ENCODE measurements around the gene BICDL1. TPM values are rescaled to one million over a fixed set of nuclear protein-coding genes. Genes with fewer than 3 reads are reported as not detected.

BICDL1 gene
- total RNA-seq, 1 donor from 2014 or later, result 71.2 TPM

DNA sequence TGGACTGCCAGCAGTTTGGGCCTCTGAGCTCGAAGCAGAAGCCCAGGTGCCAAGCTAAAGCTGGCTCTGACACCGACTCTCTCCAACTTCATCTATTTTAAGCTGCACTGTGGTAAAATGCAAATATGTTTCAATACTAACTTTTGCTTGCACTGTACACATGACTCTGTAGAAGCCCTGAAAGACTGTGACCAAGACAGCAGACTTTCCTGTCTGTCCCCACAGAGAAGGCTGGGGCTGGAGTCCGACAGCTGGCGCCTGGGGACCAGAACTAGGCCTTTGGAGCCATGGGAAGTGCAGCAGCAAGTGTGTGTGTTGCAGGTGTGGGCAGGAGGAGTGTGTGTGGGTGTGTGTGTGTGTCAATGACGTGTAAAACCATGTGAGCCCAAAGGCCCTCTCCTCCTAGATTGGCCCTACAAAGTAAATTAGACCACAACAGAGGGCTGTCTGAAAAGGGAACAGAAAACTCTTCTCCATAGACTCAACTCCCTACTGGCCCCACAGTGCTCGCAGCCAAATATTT is 143.9 kb downstream of the BICDL1 start:
- TF ChIP-seq POLR2A (IDR thresholded peaks at IDR 0.05), result no peak
- TF ChIP-seq, protein P1, sequence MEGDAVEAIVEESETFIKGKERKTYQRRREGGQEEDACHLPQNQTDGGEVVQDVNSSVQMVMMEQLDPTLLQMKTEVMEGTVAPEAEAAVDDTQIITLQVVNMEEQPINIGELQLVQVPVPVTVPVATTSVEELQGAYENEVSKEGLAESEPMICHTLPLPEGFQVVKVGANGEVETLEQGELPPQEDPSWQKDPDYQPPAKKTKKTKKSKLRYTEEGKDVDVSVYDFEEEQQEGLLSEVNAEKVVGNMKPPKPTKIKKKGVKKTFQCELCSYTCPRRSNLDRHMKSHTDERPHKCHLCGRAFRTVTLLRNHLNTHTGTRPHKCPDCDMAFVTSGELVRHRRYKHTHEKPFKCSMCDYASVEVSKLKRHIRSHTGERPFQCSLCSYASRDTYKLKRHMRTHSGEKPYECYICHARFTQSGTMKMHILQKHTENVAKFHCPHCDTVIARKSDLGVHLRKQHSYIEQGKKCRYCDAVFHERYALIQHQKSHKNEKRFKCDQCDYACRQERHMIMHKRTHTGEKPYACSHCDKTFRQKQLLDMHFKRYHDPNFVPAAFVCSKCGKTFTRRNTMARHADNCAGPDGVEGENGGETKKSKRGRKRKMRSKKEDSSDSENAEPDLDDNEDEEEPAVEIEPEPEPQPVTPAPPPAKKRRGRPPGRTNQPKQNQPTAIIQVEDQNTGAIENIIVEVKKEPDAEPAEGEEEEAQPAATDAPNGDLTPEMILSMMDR (IDR thresholded peaks at IDR 0.05), result no peak
- no peak for TF ChIP-seq POLR2AphosphoS5 (IDR thresholded peaks at IDR 0.05; ENCODE audit: insufficient read depth in 1 of 2, low read depth in 1 of 2)
- peaks cover 9 to 99% of the 10 kb centered on the region in 2 donors for H3K36me3 ChIP-seq
- no peak overlapping the region for H3K4me3 ChIP-seq
- H3K27ac ChIP-seq, result no peak overlapping the region
- H3K4me1 ChIP-seq, result no peaks in the 10 kb centered on the region
- DNase-seq (ENCODE audit: extremely low spot score in 2 of 2), result no peak
- H3K27me3 ChIP-seq, result no peaks in the 10 kb centered on the region
- intact Hi-C loops (cut with DNase I), result no loop called here
- no peaks in the 10 kb centered on the region for H3K9me3 ChIP-seq

DNA sequence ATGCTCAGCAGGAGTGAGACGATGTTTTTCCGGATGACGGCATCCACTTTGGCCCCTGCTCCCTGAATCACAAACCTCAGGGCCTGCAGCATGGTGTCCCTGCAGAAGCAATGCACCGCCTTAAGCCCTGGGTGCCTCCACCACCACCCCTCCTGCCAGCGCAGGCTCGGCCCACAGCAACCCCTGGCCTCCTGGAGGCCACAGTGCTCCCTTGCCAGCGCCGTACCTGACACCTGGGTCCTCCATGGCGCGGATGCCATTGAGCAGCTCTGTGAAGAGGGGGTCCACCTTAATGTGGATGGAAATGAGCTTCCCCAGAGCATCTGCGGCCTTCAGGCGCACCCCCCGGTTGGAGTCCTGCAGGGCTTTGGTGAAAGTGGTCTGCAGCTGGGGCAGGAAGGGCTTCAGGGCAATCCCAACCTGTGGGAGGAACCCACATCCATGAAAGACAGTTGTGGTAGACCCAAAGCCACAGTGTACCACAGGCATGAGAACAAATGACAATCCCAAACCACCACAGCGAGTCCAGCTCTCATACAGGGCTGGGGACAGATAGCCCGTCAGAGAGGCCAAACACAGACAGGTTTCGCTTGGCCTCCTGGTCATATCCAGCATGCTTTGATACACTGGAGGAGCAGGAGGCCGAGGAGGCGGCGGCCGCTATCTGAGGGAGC is 145.4 kb downstream of the BICDL1 start:
- TF ChIP-seq POLR2AphosphoS5 (IDR thresholded peaks at IDR 0.05; ENCODE audit: insufficient read depth in 1 of 2, low read depth in 1 of 2) (no peak), POLR2A (IDR thresholded peaks at IDR 0.05) (no peak)
- TF ChIP-seq, protein P1 (IDR thresholded peaks at IDR 0.05), result no peak
- H3K4me1 ChIP-seq, result no peaks in the 10 kb centered on the region
- DNase-seq (ENCODE audit: extremely low spot score in 2 of 2), result no peak
- intact Hi-C loops (cut with DNase I), result no loop called here
- H3K27ac ChIP-seq, result no peak overlapping the region
- H3K9me3 ChIP-seq, result no peaks in the 10 kb centered on the region
- peaks cover 9 to 97% of the 10 kb centered on the region in 2 donors for H3K36me3 ChIP-seq
- no peak overlapping the region for H3K4me3 ChIP-seq
- no peaks in the 10 kb centered on the region for H3K27me3 ChIP-seq

DNA sequence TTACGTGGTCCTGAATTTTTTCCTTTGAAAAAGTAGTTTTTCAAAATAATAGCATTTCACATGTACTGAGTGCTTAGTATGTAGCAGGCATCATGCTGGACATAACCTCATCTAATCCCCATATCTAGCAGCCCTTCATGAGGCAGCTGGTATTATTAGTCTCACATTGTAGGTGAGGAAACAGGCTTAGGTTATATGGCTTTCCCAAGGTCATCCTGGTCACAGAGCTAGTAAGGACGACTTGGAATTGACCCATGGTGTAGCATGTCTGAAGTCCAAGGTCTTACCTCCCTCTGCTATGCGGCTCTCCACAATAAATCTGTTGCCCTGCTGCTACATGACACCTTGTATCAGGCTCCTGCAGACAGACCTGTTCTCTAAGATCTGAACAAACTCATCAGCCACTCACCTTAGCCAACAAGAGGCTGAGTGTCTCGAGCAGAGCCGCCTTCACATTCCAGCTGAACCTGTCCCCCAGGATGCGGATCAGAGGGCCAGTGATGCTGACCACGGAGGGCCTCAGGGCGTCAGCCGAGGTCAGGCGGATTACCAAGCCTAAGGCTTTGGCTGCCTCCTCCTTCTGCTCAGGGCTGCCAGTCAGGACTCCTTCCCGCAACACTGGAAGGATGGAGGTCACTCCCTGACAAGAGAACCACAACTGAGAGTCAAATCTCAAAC is 147.2 kb downstream of the BICDL1 start:
- H3K9me3 ChIP-seq, result no peaks in the 10 kb centered on the region
- peaks cover 13 to 97% of the 10 kb centered on the region in 2 donors for H3K36me3 ChIP-seq
- H3K4me3 ChIP-seq, result no peak overlapping the region
- no peaks in the 10 kb centered on the region for H3K27me3 ChIP-seq
- TF ChIP-seq POLR2AphosphoS5 (IDR thresholded peaks at IDR 0.05; ENCODE audit: insufficient read depth in 1 of 2, low read depth in 1 of 2) (no peak), POLR2A (IDR thresholded peaks at IDR 0.05) (no peak)
- TF ChIP-seq, protein P1 (IDR thresholded peaks at IDR 0.05), result no peak
- DNase-seq (ENCODE audit: extremely low spot score in 2 of 2), result no peak
- H3K4me1 ChIP-seq, result no peaks in the 10 kb centered on the region
- intact Hi-C loops (cut with DNase I), result no loop called here
- H3K27ac ChIP-seq, result no peak overlapping the region

DNA sequence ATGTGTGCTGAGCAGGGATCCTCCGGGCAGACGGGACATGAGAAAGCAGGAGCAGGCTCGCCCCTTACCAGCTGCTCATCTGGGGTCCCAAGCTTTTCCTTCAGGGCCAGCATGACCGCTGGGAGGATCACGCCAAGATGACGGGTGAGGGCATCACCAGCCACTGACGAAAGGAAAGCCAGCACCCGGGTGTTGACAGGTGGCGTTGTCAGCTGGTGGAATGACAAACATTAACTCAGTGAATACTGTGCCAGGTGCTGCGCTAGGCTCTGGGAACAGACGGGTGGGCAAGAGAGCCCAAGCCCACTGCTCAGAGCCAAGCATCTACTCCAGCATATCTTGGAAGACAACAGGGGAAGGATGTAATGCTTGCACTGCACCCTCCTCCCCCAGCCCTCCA is 148.8 kb downstream of the BICDL1 start:
- intact Hi-C loops (cut with DNase I), result no loop called here
- H3K4me3 ChIP-seq, result no peak overlapping the region
- H3K27me3 ChIP-seq, result no peaks in the 10 kb centered on the region
- DNase-seq (ENCODE audit: extremely low spot score in 2 of 2), result no peak
- peaks cover 19 to 97% of the 10 kb centered on the region in 2 donors for H3K36me3 ChIP-seq
- H3K4me1 ChIP-seq, result no peaks in the 10 kb centered on the region
- no peak overlapping the region for H3K27ac ChIP-seq
- no peaks in the 10 kb centered on the region for H3K9me3 ChIP-seq
- TF ChIP-seq POLR2AphosphoS5 (IDR thresholded peaks at IDR 0.05; ENCODE audit: insufficient read depth in 1 of 2, low read depth in 1 of 2), result no peak
- no peak for TF ChIP-seq POLR2A (IDR thresholded peaks at IDR 0.05)
- TF ChIP-seq, protein P1 (IDR thresholded peaks at IDR 0.05), result no peak

DNA sequence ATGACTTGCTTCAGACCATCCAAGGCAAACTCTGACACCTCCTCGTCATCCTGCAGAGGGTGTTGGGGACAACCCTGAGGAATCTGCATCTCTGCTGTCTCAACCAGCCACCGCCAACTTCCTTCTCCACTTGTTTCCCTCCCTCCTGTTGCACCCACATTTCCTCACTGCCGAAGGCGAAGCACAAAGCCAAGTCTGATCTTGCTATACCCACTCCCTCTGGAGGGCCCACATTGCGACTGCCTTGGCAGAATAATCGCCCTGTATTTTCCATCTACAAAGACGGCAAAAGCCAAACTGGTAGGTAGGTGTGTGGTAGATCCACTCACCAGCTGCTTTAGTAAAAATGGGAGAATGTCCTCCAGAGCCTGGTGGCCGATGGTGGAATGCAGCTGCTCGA is 149.3 kb downstream of the BICDL1 start:
- Histone ChIP-seq H3K27me3 (no peaks in the 10 kb centered on the region), H3K9me3 (no peaks in the 10 kb centered on the region), H3K27ac (no peak overlapping the region), H3K4me1 (no peaks in the 10 kb centered on the region), H3K36me3 (peaks cover 19 to 97% of the 10 kb centered on the region in 2 donors), H3K4me3 (no peak overlapping the region)
- intact Hi-C loops (cut with DNase I), result no loop called here
- TF ChIP-seq POLR2A (IDR thresholded peaks at IDR 0.05), result no peak
- TF ChIP-seq, protein P1 (IDR thresholded peaks at IDR 0.05), result no peak
- no peak for TF ChIP-seq POLR2AphosphoS5 (IDR thresholded peaks at IDR 0.05; ENCODE audit: insufficient read depth in 1 of 2, low read depth in 1 of 2)
- no peak for DNase-seq (ENCODE audit: extremely low spot score in 2 of 2)

Measured in vagina (tissue), 2 donors.